ENCODE data around the gene KCNK2.

The KCNK2 gene

GRCh38 chr1:215082532-215083382 lies at the start of gene KCNK2:
Gene KCNK2, plus strand, starts transcription at chr1:215082737. Its CDS starts 649 bp downstream, at chr1:215083386.
- DNase-seq (ENCODE audit: low read depth) = no peak

GRCh38 chr1:215032911-215033526 lies 49.5 kb upstream of the KCNK2 start:
- DNase-seq (ENCODE audit: low read depth) = no peak

- no peak for DNase-seq (ENCODE audit: low read depth)
Measured at GRCh38 chr1:215040190-215040589, 42.3 kb upstream of the KCNK2 start.

GRCh38 chr1:215043401-215043800 lies 39.1 kb upstream of the KCNK2 start:
- no peak for DNase-seq (ENCODE audit: low read depth)

GRCh38 chr1:215044151-215044550 lies 38.4 kb upstream of the KCNK2 start:
- no peak for DNase-seq (ENCODE audit: low read depth)

GRCh38 chr1:215045698-215046308 lies 36.7 kb upstream of the KCNK2 start:
- no peak for DNase-seq (ENCODE audit: low read depth)

GRCh38 chr1:215052256-215053015 lies 30.1 kb upstream of the KCNK2 start:
- no peak for DNase-seq (ENCODE audit: low read depth)

- no peak for DNase-seq (ENCODE audit: low read depth)
Measured at GRCh38 chr1:215054266-215054665, 28.3 kb upstream of the KCNK2 start.

GRCh38 chr1:215055281-215055935 lies 27.1 kb upstream of the KCNK2 start:
- DNase-seq (ENCODE audit: low read depth) = no peak

- DNase-seq (ENCODE audit: low read depth) = no peak
Measured at GRCh38 chr1:215056584-215056983, 26.0 kb upstream of the KCNK2 start.

GRCh38 chr1:215059947-215060346 lies 22.6 kb upstream of the KCNK2 start:
- no peak for DNase-seq (ENCODE audit: low read depth)

- DNase-seq (ENCODE audit: low read depth) = no peak
Measured at GRCh38 chr1:215064327-215064726, 18.2 kb upstream of the KCNK2 start.

- no peak for DNase-seq (ENCODE audit: low read depth)
Measured at GRCh38 chr1:215071078-215071477, 11.5 kb upstream of the KCNK2 start.

GRCh38 chr1:215076322-215076721 lies 6.2 kb upstream of the KCNK2 start:
- DNase-seq (ENCODE audit: low read depth) = no peak

GRCh38 chr1:215079456-215079855 lies 3.1 kb upstream of the KCNK2 start:
- no peak for DNase-seq (ENCODE audit: low read depth)

GRCh38 chr1:215081661-215082531 lies 641 bp upstream of the KCNK2 start:
- no peak for DNase-seq (ENCODE audit: low read depth)

GRCh38 chr1:215083383-215083961 lies 935 bp downstream of the KCNK2 start:
- DNase-seq (ENCODE audit: low read depth) = no peak

GRCh38 chr1:215084621-215085020 lies 2.1 kb downstream of the KCNK2 start:
- DNase-seq (ENCODE audit: low read depth) = no peak

- no peak for DNase-seq (ENCODE audit: low read depth)
Measured at GRCh38 chr1:215087603-215088002, 5.1 kb downstream of the KCNK2 start.

GRCh38 chr1:215094381-215094780 lies 11.8 kb downstream of the KCNK2 start:
- DNase-seq (ENCODE audit: low read depth) = no peak

Measured in CMK (cell line).